GM12892 (cell line): ENCODE results near the gene GALNTL6.

Experiments
- POLR2A ChIP-seq: IDR thresholded peaks from 2 replicates; pipeline ENCODE4 v1.6.1; 2011; ENCODE audit warnings: low read depth, low read length, control low read depth
- POLR2AphosphoS5 ChIP-seq: IDR thresholded peaks from 2 replicates; pipeline ENCODE4 v1.6.1; 2011; ENCODE audit warnings: low read depth, low read length, control low read depth

DNA sequence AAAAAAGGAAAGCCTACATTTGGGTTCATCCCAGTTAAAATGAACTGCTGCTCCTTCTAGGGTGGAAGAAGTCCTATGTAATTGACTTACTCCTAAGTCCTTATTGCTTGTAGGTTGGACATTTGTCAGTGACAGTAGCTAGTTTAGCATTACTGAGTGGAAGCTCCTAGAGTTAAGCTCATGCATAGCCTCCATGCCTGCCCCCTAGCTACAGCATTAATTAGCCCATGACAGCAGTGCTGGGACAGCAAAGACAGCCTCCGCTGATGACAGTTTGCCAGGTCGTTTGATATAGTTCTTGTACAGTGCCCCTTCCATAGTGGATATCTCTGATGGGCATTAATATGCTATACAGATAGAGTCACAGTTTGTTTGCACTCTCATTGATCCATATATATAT lies 18.7 kb upstream of the GALNTL6 start:
- no peak for TF ChIP-seq POLR2AphosphoS5
- TF ChIP-seq POLR2A = no peak
